ENCODE measurements around the gene MBNL1. TPM values are rescaled to one million over a fixed set of nuclear protein-coding genes. Genes with fewer than 3 reads are reported as not detected.

MBNL1 gene
- total and polyA plus RNA-seq, 2 donors (not counting 3 experiments of a cell fraction or from before 2014, with no cell fraction given) = 179 to 362 TPM

DNA sequence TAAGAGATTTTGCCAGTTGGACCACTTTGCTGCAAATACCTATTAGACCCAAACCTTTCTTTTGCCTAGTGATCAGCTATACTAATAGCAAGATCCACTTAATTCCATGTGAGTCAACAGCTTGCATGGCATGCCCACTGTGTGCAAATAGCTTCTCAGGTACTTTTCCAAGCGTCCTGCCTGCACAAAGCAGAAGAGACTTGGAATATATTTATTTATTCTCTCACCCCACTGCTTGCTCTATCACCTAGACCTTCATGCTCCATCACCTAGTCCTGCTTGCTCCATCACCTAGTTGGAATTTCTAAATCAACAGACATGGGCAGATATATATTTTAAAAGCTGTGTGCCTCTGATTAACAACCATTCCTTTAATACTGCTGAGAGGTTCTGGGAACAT lies 47.6 kb downstream of the MBNL1 start:
- H3K27me3 ChIP-seq (ENCODE audit: control insufficient read depth in 2 of 2, insufficient read depth in 2 of 2, low read length in 2 of 2) = no peaks in the 10 kb centered on the region
- peak overlapping the region; percentile 75 for H3K9ac ChIP-seq (replicated peaks; ENCODE audit: extremely low read depth, insufficient read depth, low read length)
- no peaks in the 10 kb centered on the region for H3K9me3 ChIP-seq (replicated peaks; ENCODE audit: control insufficient read depth, insufficient read depth, low read length)
- H3K9me1 ChIP-seq (replicated peaks; ENCODE audit: control insufficient read depth, extremely low read depth, insufficient read depth, low read length) = no peaks in the 10 kb centered on the region
- peaks cover 84% of the 10 kb centered on the region for H3K79me2 ChIP-seq (ENCODE audit: control insufficient read depth, insufficient read depth, low read length)
- peaks cover 76% of the 10 kb centered on the region for H3K4me1 ChIP-seq (ENCODE audit: control insufficient read depth, extremely low read depth, insufficient read depth, low read length)
- dilution Hi-C loops (cut with MboI; ENCODE audit: extremely low pct_ligation_motif_present, low sequenced_read_pairs) (no loop called here), intact Hi-C loops (cut with micrococcal nuclease) (loop anchor here (2.0 to 5.0 kb wide), 2 partner anchors 14 to 339 kb away; no protein-coding TSS in a partner anchor)
- ChIA-PET CTCF (interaction anchor here (0.7 to 4.8 kb wide), 5 partner anchors 11 to 128 kb away, joined by 3 to 32 read pairs (median 5); no protein-coding TSS in a partner anchor), POLR2A (interaction anchor here (2.7 kb wide), 1 partner anchor 12 kb away, joined by 14 read pairs; no protein-coding TSS in a partner anchor)
- H3K27ac ChIP-seq (ENCODE audit: insufficient read depth, low read depth, low read length) = peak overlapping the region; percentile 83
- peaks cover 0 to 4% of the 10 kb centered on the region in 2 experiments for H3K36me3 ChIP-seq (ENCODE audit: control insufficient read depth in 2 of 2, extremely low read depth in 1 of 2, insufficient read depth in 2 of 2, low read length in 2 of 2)
- no peaks in the 10 kb centered on the region for H4K20me1 ChIP-seq (replicated peaks; ENCODE audit: control insufficient read depth, extremely low read depth, insufficient read depth, low read length)
- peak overlapping the region; percentile 72 for H3K4me2 ChIP-seq (ENCODE audit: insufficient read depth, low read length)
- DNase-seq (ENCODE audit: low read depth, low spot score) (no peak), FAIRE-seq (no peak)
- H2AFZ ChIP-seq (ENCODE audit: low read depth, low read length) = no peak overlapping the region
- no peak overlapping the region for H3K4me3 ChIP-seq (replicated peaks in 1 of 3; ENCODE audit: insufficient read depth in 1 of 3, low read depth in 1 of 3, low read length in 3 of 3)
- BruUV-seq (replicated peaks) = no TSS peak
- TF ChIP-seq POLR2A (IDR thresholded peaks at IDR 0.05; ENCODE audit: low read depth, low read length) (no peak), POLR2AphosphoS5 (IDR thresholded peaks at IDR 0.05; ENCODE audit: insufficient read depth, low read depth, low read length) (no peak)

DNA sequence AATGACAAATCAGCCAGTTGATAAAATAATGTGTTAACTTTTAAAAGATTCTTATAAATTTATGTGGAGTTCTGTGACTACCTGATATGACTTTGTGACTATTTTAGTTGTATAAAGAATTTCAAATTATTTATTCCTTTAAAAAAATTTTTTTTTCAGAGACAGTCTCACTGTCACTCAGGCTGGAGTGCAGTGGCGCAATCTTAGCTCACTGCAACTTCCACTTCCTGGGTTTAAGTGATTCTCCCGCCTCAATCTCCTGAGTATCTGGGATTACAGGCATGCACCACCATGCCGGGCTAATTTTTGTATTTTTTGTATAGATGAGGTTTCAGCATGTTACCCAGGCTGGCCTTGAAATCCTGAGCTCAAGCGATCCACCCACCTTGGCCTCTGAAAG lies 48.5 kb downstream of the MBNL1 start:
- CTCF ChIA-PET = interaction anchor here (0.7 to 4.8 kb wide), 7 partner anchors 12 to 133 kb away, joined by 3 to 32 read pairs (median 3); no protein-coding TSS in a partner anchor
- Histone ChIP-seq H3K9me1 (replicated peaks; ENCODE audit: control insufficient read depth, extremely low read depth, insufficient read depth, low read length) (no peaks in the 10 kb centered on the region), H3K9ac (replicated peaks; ENCODE audit: extremely low read depth, insufficient read depth, low read length) (peak overlapping the region; percentile 75), H2AFZ (ENCODE audit: low read depth, low read length) (no peak overlapping the region), H3K36me3 (ENCODE audit: control insufficient read depth in 2 of 2, extremely low read depth in 1 of 2, insufficient read depth in 2 of 2, low read length in 2 of 2) (peaks cover 0 to 4% of the 10 kb centered on the region in 2 experiments), H4K20me1 (replicated peaks; ENCODE audit: control insufficient read depth, extremely low read depth, insufficient read depth, low read length) (no peaks in the 10 kb centered on the region), H3K27me3 (ENCODE audit: control insufficient read depth in 2 of 2, insufficient read depth in 2 of 2, low read length in 2 of 2) (no peaks in the 10 kb centered on the region), H3K27ac (ENCODE audit: insufficient read depth, low read depth, low read length) (peak overlapping the region; percentile 83), H3K4me2 (ENCODE audit: insufficient read depth, low read length) (peak overlapping the region; percentile 72), H3K79me2 (ENCODE audit: control insufficient read depth, insufficient read depth, low read length) (peaks cover 86% of the 10 kb centered on the region), H3K4me1 (ENCODE audit: control insufficient read depth, extremely low read depth, insufficient read depth, low read length) (peaks cover 85% of the 10 kb centered on the region), H3K4me3 (replicated peaks in 1 of 3; ENCODE audit: insufficient read depth in 1 of 3, low read depth in 1 of 3, low read length in 3 of 3) (no peak overlapping the region), H3K9me3 (replicated peaks; ENCODE audit: control insufficient read depth, insufficient read depth, low read length) (no peaks in the 10 kb centered on the region)
- FAIRE-seq = no peak
- POLR2A ChIA-PET = interaction anchor here (1.0 to 2.7 kb wide), 4 partner anchors 9 to 38 kb away, joined by 3 to 14 read pairs (median 4); no protein-coding TSS in a partner anchor
- BruUV-seq (replicated peaks) = no TSS peak
- dilution Hi-C loops (cut with MboI; ENCODE audit: extremely low pct_ligation_motif_present, low sequenced_read_pairs) (no loop called here), intact Hi-C loops (cut with micrococcal nuclease) (loop anchor here (1.0 to 5.0 kb wide), 3 partner anchors 9 to 340 kb away; no protein-coding TSS in a partner anchor)
- DNase-seq (ENCODE audit: low read depth, low spot score) = peak; percentile 25
- TF ChIP-seq, protein P1, sequence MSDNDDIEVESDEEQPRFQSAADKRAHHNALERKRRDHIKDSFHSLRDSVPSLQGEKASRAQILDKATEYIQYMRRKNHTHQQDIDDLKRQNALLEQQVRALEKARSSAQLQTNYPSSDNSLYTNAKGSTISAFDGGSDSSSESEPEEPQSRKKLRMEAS (IDR thresholded peaks at IDR 0.05; ENCODE audit: insufficient read depth, insufficient read length) = no peak
- TF ChIP-seq, protein P2, sequence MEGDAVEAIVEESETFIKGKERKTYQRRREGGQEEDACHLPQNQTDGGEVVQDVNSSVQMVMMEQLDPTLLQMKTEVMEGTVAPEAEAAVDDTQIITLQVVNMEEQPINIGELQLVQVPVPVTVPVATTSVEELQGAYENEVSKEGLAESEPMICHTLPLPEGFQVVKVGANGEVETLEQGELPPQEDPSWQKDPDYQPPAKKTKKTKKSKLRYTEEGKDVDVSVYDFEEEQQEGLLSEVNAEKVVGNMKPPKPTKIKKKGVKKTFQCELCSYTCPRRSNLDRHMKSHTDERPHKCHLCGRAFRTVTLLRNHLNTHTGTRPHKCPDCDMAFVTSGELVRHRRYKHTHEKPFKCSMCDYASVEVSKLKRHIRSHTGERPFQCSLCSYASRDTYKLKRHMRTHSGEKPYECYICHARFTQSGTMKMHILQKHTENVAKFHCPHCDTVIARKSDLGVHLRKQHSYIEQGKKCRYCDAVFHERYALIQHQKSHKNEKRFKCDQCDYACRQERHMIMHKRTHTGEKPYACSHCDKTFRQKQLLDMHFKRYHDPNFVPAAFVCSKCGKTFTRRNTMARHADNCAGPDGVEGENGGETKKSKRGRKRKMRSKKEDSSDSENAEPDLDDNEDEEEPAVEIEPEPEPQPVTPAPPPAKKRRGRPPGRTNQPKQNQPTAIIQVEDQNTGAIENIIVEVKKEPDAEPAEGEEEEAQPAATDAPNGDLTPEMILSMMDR (IDR thresholded peaks at IDR 0.05; ENCODE audit: extremely low read depth in 1 of 2, insufficient read depth in 1 of 2, low read depth in 1 of 2, low read length in 2 of 2) = no peak
- TF ChIP-seq EZH2 (IDR thresholded peaks at IDR 0.05; ENCODE audit: borderline replicate concordance, low read depth, low read length, severe bottlenecking) (no peak), POLR2A (IDR thresholded peaks at IDR 0.05; ENCODE audit: low read depth, low read length) (no peak), MYC (IDR thresholded peaks at IDR 0.05; ENCODE audit: low read depth, low read length) (no peak), POLR2AphosphoS5 (IDR thresholded peaks at IDR 0.05; ENCODE audit: insufficient read depth, low read depth, low read length) (no peak), GATA2 (IDR thresholded peaks at IDR 0.05; ENCODE audit: insufficient read depth, insufficient read length, low read depth, low read length) (no peak), FOS (IDR thresholded peaks at IDR 0.05; ENCODE audit: borderline replicate concordance, insufficient read depth, low read length) (no peak), JUN (IDR thresholded peaks at IDR 0.05; ENCODE audit: borderline replicate concordance, insufficient read depth, insufficient read length, low read depth) (no peak)
